Measurements from ENCODE around the gene PAFAH2.

- TF ChIP-seq POLR2A (IDR thresholded peaks at IDR 0.05), result no peak
- no peak for TF ChIP-seq CTCF (IDR thresholded peaks at IDR 0.05)
Observed at GRCh38 chr1:26041978-26042377, 44.1 kb upstream of the PAFAH2 start.
